ENCODE results near the gene SCD.
"Not testable (repeated sequence)": the region's sequence is repeated elsewhere in the genome, so short reads cannot be mapped to it uniquely, and the experiment has no call there.

Gene SCD

GRCh38 chr10:100346765-100347567 lies at the start of gene SCD:
Gene SCD (plus strand): TSS chr10:100347233. CDS start chr10:100347505, 272 bp downstream.
- DNase-seq: peak; percentile 94

- no peak for DNase-seq
Measured at GRCh38 chr10:100297242-100297641, 49.8 kb upstream of the SCD start.

- not testable (repeated sequence) for DNase-seq
Measured at GRCh38 chr10:100301123-100301522, 45.9 kb upstream of the SCD start.

GRCh38 chr10:100303724-100304319 lies 43.2 kb upstream of the SCD start:
- peak; percentile 36 for DNase-seq

- no peak for DNase-seq
Measured at GRCh38 chr10:100304414-100304813, 42.6 kb upstream of the SCD start.

- DNase-seq: no peak
Measured at GRCh38 chr10:100306861-100307260, 40.2 kb upstream of the SCD start.

- DNase-seq: no peak
Measured at GRCh38 chr10:100307684-100308083, 39.3 kb upstream of the SCD start.

GRCh38 chr10:100311298-100311697 lies 35.7 kb upstream of the SCD start:
- no peak for DNase-seq

- DNase-seq: no peak
Measured at GRCh38 chr10:100315615-100316014, 31.4 kb upstream of the SCD start.

GRCh38 chr10:100318207-100318606 lies 28.8 kb upstream of the SCD start:
- DNase-seq: no peak

GRCh38 chr10:100319707-100320402 lies 27.2 kb upstream of the SCD start:
- peak; percentile 55 for DNase-seq

GRCh38 chr10:100325158-100325557 lies 21.9 kb upstream of the SCD start:
- DNase-seq: no peak

- DNase-seq: peak; percentile 27
Measured at GRCh38 chr10:100327007-100327717, 19.9 kb upstream of the SCD start.

GRCh38 chr10:100327718-100328009 lies 19.4 kb upstream of the SCD start:
- DNase-seq: no peak

- DNase-seq: no peak
Measured at GRCh38 chr10:100328198-100328597, 18.8 kb upstream of the SCD start.

GRCh38 chr10:100330079-100330478 lies 17.0 kb upstream of the SCD start, which contains the start of gene PKD2L1:
Gene PKD2L1 (minus strand): TSS chr10:100330228. CDS start chr10:100330103, 125 bp downstream.
- no peak for DNase-seq

- no peak for DNase-seq
Measured at GRCh38 chr10:100333106-100333505, 13.9 kb upstream of the SCD start.

GRCh38 chr10:100333661-100334440 lies 13.2 kb upstream of the SCD start:
- DNase-seq: no peak

- DNase-seq: no peak
Measured at GRCh38 chr10:100334762-100335161, 12.3 kb upstream of the SCD start.

GRCh38 chr10:100338434-100339036 lies 8.5 kb upstream of the SCD start:
- peak; percentile 73 for DNase-seq

GRCh38 chr10:100339236-100339635 lies 7.8 kb upstream of the SCD start:
- DNase-seq: no peak

Data from NCI-H345 (cell line).